Activated CD4-positive, alpha-beta T cell treated with anti-CD3 and anti-CD28 coated beads, Interleukin-2, amount 50 U/mL, for 16 hours (primary cell): ENCODE measurements around the gene OOSP1.
"Not testable (repeated sequence)": the region's sequence is repeated elsewhere in the genome, so short reads cannot be mapped to it uniquely, and the experiment has no call there.

Experiments
- DNase-seq: peaks from one replicate; pipeline ENCODE4 v3.0.0-alpha.2; 2020

Gene OOSP1

GRCh38 chr11:59962107-59962482, 23.9 kb downstream of the OOSP1 start:
- DNase-seq: no peak

DNA sequence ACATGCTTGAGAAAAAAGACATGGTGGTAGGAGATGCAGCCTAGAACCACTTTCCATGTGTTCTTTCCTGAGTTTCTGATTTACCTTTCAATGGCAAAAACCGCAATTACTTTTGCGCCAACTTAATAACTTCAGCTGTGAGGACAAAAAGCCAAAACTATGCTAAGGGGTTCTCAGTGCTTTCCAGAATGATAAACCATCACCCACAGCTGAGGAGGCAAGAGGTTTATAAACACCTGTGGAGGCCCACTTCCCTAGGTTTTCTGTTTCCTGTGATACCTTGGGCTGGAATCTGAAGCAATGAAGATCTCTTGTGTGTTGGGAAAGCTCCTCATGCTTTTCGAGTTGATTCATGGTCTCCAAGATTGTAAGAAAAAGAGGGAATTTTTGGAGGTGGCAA, 25.5 kb downstream of the OOSP1 start, which contains the start of gene OOSP4A:
Gene OOSP4A (plus strand): TSS at position 301 of the 400 bp plus-strand sequence. CDS start 0 bp downstream, at position 301.
- no peak for DNase-seq

DNA sequence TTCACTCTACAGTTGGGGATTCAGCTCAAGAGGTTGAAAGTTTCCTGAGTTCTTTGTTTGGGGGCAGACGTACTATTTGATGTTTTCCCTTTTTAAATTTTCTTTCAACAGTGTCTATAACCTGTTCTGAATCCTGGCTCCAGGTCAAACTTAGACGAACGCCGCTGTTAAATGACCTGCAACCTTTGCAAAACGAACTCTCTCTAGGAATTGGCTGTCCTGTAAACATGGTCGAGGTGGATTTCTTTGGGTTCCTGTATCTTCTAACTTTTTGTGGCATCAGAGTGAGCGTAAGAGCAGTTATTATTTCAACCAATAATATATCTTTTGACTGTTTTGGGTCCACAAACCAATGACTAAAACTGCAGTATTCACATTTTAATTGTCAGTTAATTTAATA, 27.2 kb downstream of the OOSP1 start:
- no peak for DNase-seq

DNA sequence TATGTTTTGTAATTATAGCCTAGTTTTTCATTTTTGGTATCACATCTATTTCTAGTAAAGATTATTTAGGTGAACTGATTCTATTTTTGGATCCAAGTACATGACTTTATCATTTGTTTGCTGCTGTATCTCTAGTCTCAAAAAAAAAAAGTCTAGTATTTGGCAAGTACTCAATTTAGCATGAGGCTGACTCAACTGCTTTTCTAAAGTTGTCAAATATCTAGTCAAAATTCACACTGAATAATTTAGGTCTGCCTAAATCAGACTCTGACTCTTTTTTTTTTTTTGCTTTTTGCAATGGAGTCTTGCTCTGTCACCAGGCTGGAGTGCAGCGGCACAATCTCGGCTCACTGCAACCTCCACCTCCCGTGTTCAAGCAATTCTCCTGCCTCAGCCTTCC, 28.0 kb downstream of the OOSP1 start:
- no peak for DNase-seq

- no peak for DNase-seq
Observed at GRCh38 chr11:59967677-59968394, 29.6 kb downstream of the OOSP1 start.

GRCh38 chr11:59968395-59968783, 30.2 kb downstream of the OOSP1 start:
- no peak for DNase-seq

- DNase-seq: no peak
Observed at GRCh38 chr11:59973097-59973496, 34.9 kb downstream of the OOSP1 start.

DNA sequence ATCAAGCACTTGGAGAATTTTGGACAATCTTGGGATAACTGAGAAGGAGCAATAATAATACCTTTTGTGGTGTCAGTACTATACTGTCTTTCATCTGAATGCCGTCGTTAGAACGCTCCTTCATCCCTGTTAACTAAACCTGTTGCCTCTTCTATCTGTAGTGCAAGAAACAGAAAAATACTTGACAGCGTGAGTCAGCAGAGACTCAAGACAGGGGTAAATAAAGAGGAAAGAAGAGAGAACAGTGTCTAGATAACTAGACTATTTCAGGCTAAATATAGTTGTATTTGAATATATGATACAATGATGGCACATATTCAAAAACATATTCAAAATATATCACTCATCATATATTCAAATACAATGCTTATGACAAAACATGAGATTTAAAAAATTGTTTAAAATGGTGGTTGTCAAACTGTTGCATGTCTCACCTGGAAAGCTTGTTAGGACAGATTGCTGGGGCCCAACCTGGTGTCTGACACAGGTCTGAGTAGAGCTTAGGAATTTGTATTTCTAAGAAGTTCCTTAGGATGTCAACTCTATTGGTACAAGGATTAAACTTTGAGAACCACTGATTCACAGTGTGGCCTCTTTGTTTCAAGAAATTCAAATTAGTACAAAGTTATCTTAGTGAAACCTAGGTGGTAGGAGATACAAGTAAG, 43.0 kb downstream of the OOSP1 start:
- no peak for DNase-seq

DNA sequence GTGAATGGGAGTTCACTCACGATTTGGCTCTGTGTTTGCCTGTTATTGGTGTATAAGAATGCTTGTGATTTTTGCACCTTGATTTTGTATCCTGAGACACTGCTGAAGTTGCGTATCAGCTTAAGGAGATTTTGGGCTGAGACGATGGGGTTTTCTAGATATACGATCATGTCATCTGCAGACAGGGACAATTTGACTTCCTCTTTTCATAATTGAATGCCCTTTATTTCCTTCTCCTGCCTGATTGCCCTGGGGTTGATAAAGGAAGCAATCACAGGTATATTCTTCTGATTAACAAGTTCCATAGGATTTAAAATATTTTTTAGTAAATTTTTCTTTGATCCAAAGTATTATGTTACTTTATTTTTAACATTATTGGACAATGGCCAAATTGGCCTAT, 43.8 kb downstream of the OOSP1 start:
- not testable (repeated sequence) for DNase-seq

- no peak for DNase-seq
Observed at GRCh38 chr11:59983212-59983611, 45.0 kb downstream of the OOSP1 start.

DNA sequence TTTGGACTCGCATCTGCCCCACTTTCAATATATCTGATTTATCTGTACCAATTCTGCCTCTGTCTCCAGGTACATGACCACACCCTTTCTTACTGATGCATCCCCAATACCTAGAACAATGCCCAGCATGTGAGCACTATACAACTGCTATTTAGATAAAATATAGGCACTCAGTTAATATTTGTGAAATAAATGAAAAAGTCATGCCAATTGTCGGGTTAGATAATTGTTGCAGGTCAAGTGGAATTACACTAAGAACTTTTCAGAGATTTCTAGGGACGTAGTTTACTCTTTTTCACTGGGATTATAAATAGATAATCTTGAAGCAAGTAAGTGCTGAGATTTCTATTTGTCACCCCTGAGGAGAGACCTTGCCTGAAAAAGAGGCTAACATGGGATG, 46.1 kb downstream of the OOSP1 start:
- DNase-seq: no peak

- DNase-seq: no peak
Observed at GRCh38 chr11:59990421-59990820, 52.2 kb downstream of the OOSP1 start.

DNA sequence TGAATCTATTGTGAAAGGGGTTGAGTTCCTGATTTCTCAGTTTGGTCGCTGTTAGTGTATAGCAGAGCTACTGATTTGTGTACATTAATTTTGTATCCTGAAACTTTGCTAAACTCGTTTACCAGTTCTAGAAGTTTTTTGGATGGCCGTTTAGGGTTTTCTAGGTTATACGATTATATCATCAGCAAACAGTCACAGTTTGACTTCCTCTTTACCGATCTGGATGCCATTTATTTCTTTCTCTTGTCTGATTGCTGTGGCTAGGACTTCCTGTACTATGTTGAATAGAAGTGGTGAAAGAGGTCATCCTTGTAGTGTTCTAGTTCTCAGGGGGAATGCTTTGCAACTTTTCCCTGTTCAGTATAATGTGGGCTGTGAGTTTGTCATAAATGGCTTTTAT, 54.2 kb downstream of the OOSP1 start:
- no peak for DNase-seq

DNA sequence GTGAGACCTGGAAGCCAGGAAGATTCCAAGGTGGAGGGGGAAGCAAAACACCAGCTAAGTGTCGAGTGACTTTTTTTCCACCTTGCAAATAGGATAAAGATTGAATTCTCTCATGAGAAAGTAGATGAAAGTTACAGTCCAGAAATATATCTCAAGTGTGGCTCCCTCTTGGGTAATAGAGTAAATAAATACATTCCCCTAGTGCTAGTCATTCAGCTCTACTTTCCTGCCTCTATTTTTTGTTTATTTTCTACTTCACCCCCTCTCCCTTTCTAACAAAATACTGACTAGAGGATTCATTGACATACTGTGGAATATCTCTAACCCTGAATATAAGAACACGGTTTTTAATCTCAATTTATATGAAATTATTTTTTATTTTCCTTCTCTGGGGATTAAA, 59.6 kb downstream of the OOSP1 start:
- DNase-seq: no peak

DNA sequence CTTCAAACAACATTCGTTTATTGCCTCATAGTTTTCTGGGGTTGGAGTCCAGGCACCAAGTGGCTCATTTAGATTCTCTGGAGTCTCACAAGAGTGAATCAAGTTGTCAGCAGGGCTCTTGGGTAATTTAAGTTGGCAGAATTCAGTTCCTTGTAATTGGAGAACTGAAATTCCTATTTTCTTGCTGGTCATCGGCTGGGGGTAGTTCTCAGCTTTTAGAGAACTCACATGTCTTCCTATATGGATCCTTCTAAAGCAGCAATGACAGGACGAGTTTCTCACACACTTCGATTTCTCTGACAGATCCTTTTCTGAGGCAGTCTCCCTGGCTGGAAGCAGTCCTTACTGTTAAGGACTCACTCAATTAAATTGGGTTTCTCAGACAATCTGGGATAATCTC, 61.5 kb downstream of the OOSP1 start:
- DNase-seq: no peak

DNA sequence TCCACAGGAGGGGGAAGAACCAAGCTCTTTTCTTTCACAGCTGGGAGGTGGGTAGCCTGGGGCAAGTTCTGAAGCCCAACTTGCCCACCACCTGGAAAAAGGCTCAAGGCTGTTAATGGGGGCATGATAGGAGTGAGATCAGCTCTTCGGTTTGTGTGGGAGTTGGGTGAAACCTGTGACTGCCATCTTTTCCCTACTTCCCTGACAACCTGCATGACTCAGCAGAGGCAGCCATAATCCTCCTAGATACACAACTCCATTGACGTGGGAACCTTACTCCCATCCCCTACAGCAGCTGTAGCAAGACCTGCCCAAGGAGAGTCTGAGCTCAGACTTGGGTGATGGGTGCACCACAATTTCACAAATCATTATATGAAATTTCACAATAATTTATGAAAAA, 65.5 kb downstream of the OOSP1 start:
- DNase-seq: no peak

GRCh38 chr11:60005360-60005759, 67.1 kb downstream of the OOSP1 start:
- DNase-seq: no peak
